ENCODE measurements around the gene HELZ. TPM values are rescaled to one million over a fixed set of nuclear protein-coding genes. Genes with fewer than 3 reads are reported as not detected.
A peak's percentile ranks its signal among the peaks of the same experiment; 100 is the strongest.
"Not testable (repeated sequence)": the region's sequence is repeated elsewhere in the genome, so short reads cannot be mapped to it uniquely, and the experiment has no call there.

The HELZ gene
- total and polyA plus RNA-seq, 8 donors = 27.2 to 64.6 (median 37.3) TPM

- Histone ChIP-seq H3K36me3 (peaks cover 0 to 86% of the 10 kb centered on the region in 2 donors), H3K4me3 (no peak overlapping the region), H3K9me3 (no peaks in the 10 kb centered on the region), H3K27me3 (no peaks in the 10 kb centered on the region), H3K27ac (no peak overlapping the region), H3K4me1 (peaks cover 0 to 2% of the 10 kb centered on the region in 2 donors)
- TF ChIP-seq CTCF (IDR thresholded peaks at IDR 0.05) = no peak
- ATAC-seq = no peak
- intact Hi-C loops (cut with DNase I) = no loop called here
- no peak for DNase-seq
Measured at GRCh38 chr17:67145183-67145805, 99.7 kb downstream of the HELZ start.

DNA sequence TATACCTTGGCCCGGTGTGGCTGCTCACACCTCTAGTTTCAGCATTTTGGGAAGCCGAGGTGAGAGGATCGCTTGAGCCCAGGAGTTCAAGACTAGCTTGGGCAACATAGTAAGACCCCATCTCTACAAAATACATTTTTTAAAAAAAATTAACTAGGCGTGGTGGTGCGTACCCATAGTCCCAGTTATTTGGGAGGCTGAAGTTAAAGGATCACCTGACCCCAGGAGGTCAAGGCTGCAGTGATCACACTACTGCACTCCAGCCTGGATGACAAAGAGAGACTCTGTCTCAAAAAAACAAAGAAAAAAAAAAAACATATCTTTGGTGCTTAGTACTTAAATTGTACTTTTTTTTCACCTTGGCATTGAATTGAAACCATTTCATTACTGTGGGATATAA, 101.7 kb downstream of the HELZ start:
- TF ChIP-seq CTCF (IDR thresholded peaks at IDR 0.05) = no peak
- H3K36me3 ChIP-seq = peaks cover 0 to 77% of the 10 kb centered on the region in 2 donors
- no peaks in the 10 kb centered on the region for H3K9me3 ChIP-seq
- intact Hi-C loops (cut with DNase I) = no loop called here
- no peaks in the 10 kb centered on the region for H3K27me3 ChIP-seq
- ATAC-seq (no peak), DNase-seq (no peak)
- H3K4me3 ChIP-seq = no peak overlapping the region
- peaks cover 0 to 6% of the 10 kb centered on the region in 2 donors for H3K4me1 ChIP-seq
- H3K27ac ChIP-seq = no peak overlapping the region

DNA sequence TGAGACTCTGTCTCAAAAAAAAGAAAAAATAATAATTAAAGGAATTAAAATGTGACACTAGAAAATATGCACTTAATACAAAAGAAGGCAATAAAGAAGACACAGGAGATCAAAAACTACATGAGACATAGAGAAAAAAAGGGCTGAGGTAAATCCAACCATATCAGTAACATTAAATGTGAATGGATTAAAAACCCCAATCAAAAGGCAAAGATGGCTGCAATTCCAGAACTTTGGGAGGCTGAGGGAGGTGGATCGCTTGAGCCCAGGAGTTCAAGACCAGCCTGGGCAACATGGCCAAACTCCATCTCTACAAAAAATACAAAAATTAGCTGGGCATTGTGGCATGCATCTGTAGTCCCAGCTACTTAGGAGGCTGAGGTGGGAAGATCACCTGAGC, 103.0 kb downstream of the HELZ start:
- H3K27ac ChIP-seq; intact Hi-C loops (cut with DNase I); H3K27me3 ChIP-seq; H3K4me1 ChIP-seq; ATAC-seq; H3K9me3 ChIP-seq; H3K4me3 ChIP-seq; DNase-seq: not testable (repeated sequence)
- H3K36me3 ChIP-seq = peaks cover 0 to 69% of the 10 kb centered on the region in 2 donors

GRCh38 chr17:67139784-67140665, 105.0 kb downstream of the HELZ start:
- no peak for TF ChIP-seq CTCF (IDR thresholded peaks at IDR 0.05)
- Histone ChIP-seq H3K4me1 (peaks cover 0 to 6% of the 10 kb centered on the region in 2 donors), H3K9me3 (no peaks in the 10 kb centered on the region), H3K4me3 (no peak overlapping the region), H3K36me3 (peaks cover 0 to 69% of the 10 kb centered on the region in 2 donors), H3K27me3 (no peaks in the 10 kb centered on the region), H3K27ac (no peak overlapping the region)
- intact Hi-C loops (cut with DNase I) = no loop called here
- ATAC-seq (no peak), DNase-seq (peak in 1 of 4 donors; percentile 13)

DNA sequence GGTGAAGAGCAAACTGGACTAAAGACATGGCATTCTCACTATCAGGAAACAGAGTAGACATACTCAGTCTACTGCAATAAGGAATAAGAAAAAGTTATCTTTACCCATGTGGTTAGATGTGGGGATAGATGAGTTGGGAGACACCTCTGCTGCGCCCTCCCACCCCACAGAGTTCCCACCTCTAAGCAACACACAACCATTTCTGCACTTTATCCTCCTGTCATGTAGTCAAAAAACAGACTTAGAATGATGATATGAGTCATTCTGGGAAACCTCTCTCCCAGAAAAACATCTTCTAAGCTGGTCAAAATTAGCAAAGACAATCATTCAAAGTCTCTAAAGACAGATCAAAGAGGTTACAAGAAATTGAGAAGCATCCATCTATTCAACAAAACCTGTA, 105.7 kb downstream of the HELZ start:
- no peak for TF ChIP-seq CTCF (IDR thresholded peaks at IDR 0.05)
- Histone ChIP-seq H3K36me3 (peaks cover 0 to 64% of the 10 kb centered on the region in 2 donors), H3K9me3 (no peaks in the 10 kb centered on the region), H3K4me1 (peaks cover 0 to 6% of the 10 kb centered on the region in 2 donors), H3K4me3 (no peak overlapping the region), H3K27me3 (no peaks in the 10 kb centered on the region), H3K27ac (no peak overlapping the region)
- DNase-seq = no peak
- ATAC-seq = no peak
- intact Hi-C loops (cut with DNase I) = no loop called here

Measured in left lung (tissue), 10 donors.